Measurements from ENCODE around the gene NEK4.

Gene NEK4

GRCh38 chr3:52663098-52663497 is 107.6 kb downstream of the NEK4 start:
- no peaks in the 10 kb centered on the region for H3K4me1 Mint-ChIP-seq
- no peak overlapping the region for H3K4me3 Mint-ChIP-seq
- H3K27ac Mint-ChIP-seq = no peak overlapping the region
- H3K9me3 Mint-ChIP-seq = no peaks in the 10 kb centered on the region
- H3K27me3 Mint-ChIP-seq = no peaks in the 10 kb centered on the region
- no peak for ATAC-seq
- peaks cover 50% of the 10 kb centered on the region for H3K36me3 Mint-ChIP-seq

- Mint-ChIP-seq H3K4me3 (no peak overlapping the region), H3K36me3 (peaks cover 65% of the 10 kb centered on the region), H3K9me3 (no peaks in the 10 kb centered on the region), H3K4me1 (no peaks in the 10 kb centered on the region), H3K27ac (no peak overlapping the region), H3K27me3 (no peaks in the 10 kb centered on the region)
- no peak for ATAC-seq
Observed at GRCh38 chr3:52660046-52660445, 110.7 kb downstream of the NEK4 start.

Measured in stimulated activated memory B cell treated with anti-CD40 and anti-IgM and Interleukin-4, amounts not matched to agents 10 μg/mL and 1 μg/mL and 100 μg/mL, for 72 hours (primary cell).